Right kidney (tissue), 1 donor: ENCODE measurements around the gene PALD1.

Experiments used
- DNase-seq: peaks from one replicate; pipeline ENCODE4 v3.0.0-alpha.2; 2016

PALD1 gene

GRCh38 chr10:70590655-70591416 lies 112.3 kb downstream of the PALD1 start:
- no peak for DNase-seq

GRCh38 chr10:70592186-70592735 lies 113.7 kb downstream of the PALD1 start:
- no peak for DNase-seq

- no peak for DNase-seq
Measured at GRCh38 chr10:70592746-70593512, 114.4 kb downstream of the PALD1 start.

- no peak for DNase-seq
Measured at GRCh38 chr10:70593513-70593890, 114.9 kb downstream of the PALD1 start.

GRCh38 chr10:70594161-70594560 lies 115.6 kb downstream of the PALD1 start:
- no peak for DNase-seq

- no peak for DNase-seq
Measured at GRCh38 chr10:70595566-70596016, 117.0 kb downstream of the PALD1 start.

- DNase-seq = no peak
Measured at GRCh38 chr10:70596110-70596798, 117.7 kb downstream of the PALD1 start.

GRCh38 chr10:70596860-70597809 lies 118.6 kb downstream of the PALD1 start:
- no peak for DNase-seq

- DNase-seq = no peak
Measured at GRCh38 chr10:70597856-70598815, 119.6 kb downstream of the PALD1 start.

- no peak for DNase-seq
Measured at GRCh38 chr10:70598857-70599295, 120.3 kb downstream of the PALD1 start.

- DNase-seq = no peak
Measured at GRCh38 chr10:70599319-70599718, 120.8 kb downstream of the PALD1 start.

- no peak for DNase-seq
Measured at GRCh38 chr10:70599791-70600190, 121.2 kb downstream of the PALD1 start.

GRCh38 chr10:70600512-70601395 lies 122.2 kb downstream of the PALD1 start:
- DNase-seq = no peak

GRCh38 chr10:70601746-70602145 lies 123.2 kb downstream of the PALD1 start:
- DNase-seq = no peak

GRCh38 chr10:70602665-70603448 lies 124.3 kb downstream of the PALD1 start, which contains the start of gene PRF1:
Gene PRF1 (minus strand): TSS chr10:70602741. CDS start chr10:70600902, 1,839 bp downstream.
- no peak for DNase-seq

GRCh38 chr10:70603449-70603801 lies 124.9 kb downstream of the PALD1 start:
- no peak for DNase-seq

GRCh38 chr10:70604106-70604505 lies 125.5 kb downstream of the PALD1 start:
- no peak for DNase-seq

- no peak for DNase-seq
Measured at GRCh38 chr10:70605161-70605560, 126.6 kb downstream of the PALD1 start.
